ENCODE data around the gene MCUB. TPM values are rescaled to one million over a fixed set of nuclear protein-coding genes. Genes with fewer than 3 reads are reported as not detected.

Gene MCUB
- total and polyA plus RNA-seq, 2 experiments from 2014 or later = 6.2 to 9.9 TPM

GRCh38 chr4:109708435-109708834 lies 148.4 kb downstream of the MCUB start:
- DNase-seq (ENCODE audit: low spot score) = no peak
- Histone ChIP-seq H4K20me1 (ENCODE audit: insufficient read depth, poor library complexity, severe bottlenecking) (no peaks in the 10 kb centered on the region), H3K79me2 (no peaks in the 10 kb centered on the region), H2AFZ (no peak overlapping the region), H3K4me2 (no peak overlapping the region), H3K36me3 (replicated peaks; ENCODE audit: insufficient read depth, low read depth) (no peaks in the 10 kb centered on the region), H3K4me1 (ENCODE audit: insufficient read depth) (peaks cover 4% of the 10 kb centered on the region), H3K4me3 (no peak overlapping the region), H3K27me3 (no peaks in the 10 kb centered on the region), H3K9me3 (ENCODE audit: low read depth) (no peaks in the 10 kb centered on the region), H3K27ac (no peak overlapping the region), H3K9me2 (replicated peaks; ENCODE audit: insufficient read depth) (no peaks in the 10 kb centered on the region)
- no peak for TF ChIP-seq EZH2phosphoT487 (IDR thresholded peaks at IDR 0.05; ENCODE audit: low read depth, severe bottlenecking, unreplicated experiment)
- TF ChIP-seq CTCF (IDR thresholded peaks at IDR 0.05; ENCODE audit: poor library complexity) = no peak
- no peak for TF ChIP-seq EZH2 (IDR thresholded peaks at IDR 0.05; ENCODE audit: borderline replicate concordance)
- WGBS (ENCODE audit: low lambda C conversion rate, missing lambda C conversion rate) = 85% methylated on average over 2 of the region's 2 CpGs

GRCh38 chr4:109708990-109709389 lies 148.9 kb downstream of the MCUB start:
- H3K9me2 ChIP-seq (replicated peaks; ENCODE audit: insufficient read depth) = no peaks in the 10 kb centered on the region
- no peaks in the 10 kb centered on the region for H3K36me3 ChIP-seq (replicated peaks; ENCODE audit: insufficient read depth, low read depth)
- no peak overlapping the region for H3K27ac ChIP-seq
- H3K4me3 ChIP-seq = no peak overlapping the region
- DNase-seq (ENCODE audit: low spot score) = no peak
- no peak overlapping the region for H3K4me2 ChIP-seq
- no peak overlapping the region for H2AFZ ChIP-seq
- peaks cover under 1% of the 10 kb centered on the region for H3K4me1 ChIP-seq (ENCODE audit: insufficient read depth)
- no peaks in the 10 kb centered on the region for H3K9me3 ChIP-seq (ENCODE audit: low read depth)
- no peaks in the 10 kb centered on the region for H4K20me1 ChIP-seq (ENCODE audit: insufficient read depth, poor library complexity, severe bottlenecking)
- TF ChIP-seq EZH2phosphoT487 (IDR thresholded peaks at IDR 0.05; ENCODE audit: low read depth, severe bottlenecking, unreplicated experiment) (no peak), EZH2 (IDR thresholded peaks at IDR 0.05; ENCODE audit: borderline replicate concordance) (no peak)
- no peaks in the 10 kb centered on the region for H3K27me3 ChIP-seq
- no peaks in the 10 kb centered on the region for H3K79me2 ChIP-seq
- WGBS (ENCODE audit: low lambda C conversion rate, missing lambda C conversion rate) = 89% methylated on average over 1 of the region's 1 CpG

- Histone ChIP-seq H3K4me1 (ENCODE audit: insufficient read depth) (no peaks in the 10 kb centered on the region), H3K4me2 (no peak overlapping the region), H3K27me3 (no peaks in the 10 kb centered on the region), H2AFZ (no peak overlapping the region), H3K9me3 (ENCODE audit: low read depth) (no peaks in the 10 kb centered on the region), H3K79me2 (peaks cover 9% of the 10 kb centered on the region), H4K20me1 (ENCODE audit: insufficient read depth, poor library complexity, severe bottlenecking) (peaks cover 6% of the 10 kb centered on the region), H3K36me3 (replicated peaks; ENCODE audit: insufficient read depth, low read depth) (no peaks in the 10 kb centered on the region), H3K4me3 (no peak overlapping the region), H3K9me2 (replicated peaks; ENCODE audit: insufficient read depth) (no peaks in the 10 kb centered on the region), H3K27ac (no peak overlapping the region)
- 90% methylated on average over 3 of the region's 3 CpGs for WGBS (ENCODE audit: low lambda C conversion rate, missing lambda C conversion rate)
- TF ChIP-seq EZH2phosphoT487 (IDR thresholded peaks at IDR 0.05; ENCODE audit: low read depth, severe bottlenecking, unreplicated experiment) = no peak
- TF ChIP-seq CTCF (IDR thresholded peaks at IDR 0.05; ENCODE audit: poor library complexity) = no peak
- TF ChIP-seq EZH2 (IDR thresholded peaks at IDR 0.05; ENCODE audit: borderline replicate concordance) = no peak
- DNase-seq (ENCODE audit: low spot score) = no peak
Measured at GRCh38 chr4:109713500-109713899, 153.5 kb downstream of the MCUB start.

- WGBS (ENCODE audit: low lambda C conversion rate, missing lambda C conversion rate) = 85% methylated on average over 1 of the region's 1 CpG
- H3K79me2 ChIP-seq = peaks cover 59% of the 10 kb centered on the region
- H3K4me1 ChIP-seq (ENCODE audit: insufficient read depth) = no peaks in the 10 kb centered on the region
- H3K4me2 ChIP-seq = no peak overlapping the region
- H3K9me2 ChIP-seq (replicated peaks; ENCODE audit: insufficient read depth) = no peaks in the 10 kb centered on the region
- H4K20me1 ChIP-seq (ENCODE audit: insufficient read depth, poor library complexity, severe bottlenecking) = peaks cover 6% of the 10 kb centered on the region
- no peak for DNase-seq (ENCODE audit: low spot score)
- no peak overlapping the region for H3K4me3 ChIP-seq
- no peak overlapping the region for H2AFZ ChIP-seq
- H3K27ac ChIP-seq = no peak overlapping the region
- no peaks in the 10 kb centered on the region for H3K36me3 ChIP-seq (replicated peaks; ENCODE audit: insufficient read depth, low read depth)
- H3K27me3 ChIP-seq = no peaks in the 10 kb centered on the region
- no peaks in the 10 kb centered on the region for H3K9me3 ChIP-seq (ENCODE audit: low read depth)
- TF ChIP-seq EZH2phosphoT487 (IDR thresholded peaks at IDR 0.05; ENCODE audit: low read depth, severe bottlenecking, unreplicated experiment) (no peak), CTCF (IDR thresholded peaks at IDR 0.05; ENCODE audit: poor library complexity) (no peak), EZH2 (IDR thresholded peaks at IDR 0.05; ENCODE audit: borderline replicate concordance) (no peak)
Measured at GRCh38 chr4:109718759-109719158, 158.7 kb downstream of the MCUB start.
